Activated B cell treated with CpG ODN at 0.5 μM for 24 hours (primary cell): ENCODE results near the gene SYT6. TPM values are rescaled to one million over a fixed set of nuclear protein-coding genes. Genes with fewer than 3 reads are reported as not detected.

ENCODE experiments used
- ATAC-seq: fragments of 200-7000 bp; cut with Tn5 transposase; one replicate; pipeline ENCODE4 v1.10.0; 2021; ENCODE audit warnings: low read depth, mild to moderate bottlenecking, moderate library complexity
- CTCF ChIA-PET: fragments of 350-600 bp; sonication (Branson Sonifier 250); formaldehyde crosslinking; loops from one replicate; lab custom pipeline; 2021; ENCODE audit warnings: antibody characterized with exemption; lab: Charles Lee
- POLR2A ChIA-PET: fragments of 350-600 bp; sonication (Branson Sonifier 250); formaldehyde crosslinking; loops from one replicate; lab custom pipeline; 2021; ENCODE audit warnings: antibody characterized with exemption; lab: Charles Lee
- DNase-seq: peaks from one replicate; pipeline ENCODE4 v3.0.0; 2022
- H3K27ac Mint-ChIP-seq: one replicate; pipeline ENCODE4 v1.8.0; 2020; ENCODE audit warnings: mixed read lengths
- H3K27me3 Mint-ChIP-seq: one replicate; pipeline ENCODE4 v1.8.0; 2021; ENCODE audit warnings: mixed read lengths
- H3K36me3 Mint-ChIP-seq: one replicate; pipeline ENCODE4 v1.8.0; 2021; ENCODE audit warnings: low read depth, mixed read lengths
- H3K4me1 Mint-ChIP-seq: one replicate; pipeline ENCODE4 v1.8.0; 2021; ENCODE audit warnings: mixed read lengths
- H3K4me3 Mint-ChIP-seq: one replicate; pipeline ENCODE4 v1.8.0; 2020; ENCODE audit warnings: mild to moderate bottlenecking, mixed read lengths
- H3K9me3 Mint-ChIP-seq: one replicate; pipeline ENCODE4 v1.8.0; 2020; ENCODE audit warnings: mixed read lengths
- intact Hi-C: fragments of 100-400 bp; cut with micrococcal nuclease; formaldehyde crosslinking; loops from one replicate; pipeline ENCODE4 v1.15.1; 2024
- total RNA-seq: library from RNA; stranded (reverse); gene quantifications from 2 replicates; pipeline ENCODE4 v1.2.3, GENCODE V29; 2022
- TF ChIP-seq, protein P1 (sequence below): fragments of 200-600 bp; IDR thresholded peaks from one replicate; pipeline ENCODE4 v1.8.0; 2022; ENCODE audit warnings: antibody characterized with exemption, mild to moderate bottlenecking

The SYT6 gene
- total RNA-seq, 1 donor from 2014 or later = not detected

DNA sequence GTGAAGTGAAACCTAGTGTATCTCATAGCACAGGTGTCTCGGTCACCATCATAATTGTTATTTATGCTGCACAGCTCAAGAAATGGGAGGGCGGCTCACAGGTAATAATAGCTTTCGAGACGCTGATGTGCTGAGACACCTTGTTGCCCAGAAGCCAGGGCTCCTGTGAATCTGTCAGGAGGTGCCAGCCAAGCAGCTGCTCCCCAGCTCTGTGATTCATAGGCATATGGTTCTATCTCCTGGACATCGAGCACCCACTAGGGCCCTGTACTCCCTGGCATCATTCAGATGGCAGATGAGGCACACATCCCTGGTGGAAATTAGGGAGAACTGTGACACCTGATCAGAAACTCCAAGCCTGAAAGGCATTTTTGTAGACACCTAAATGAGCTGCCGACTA, 53.5 kb downstream of the SYT6 start:
- H3K27me3 Mint-ChIP-seq = peaks cover 4% of the 10 kb centered on the region
- H3K4me1 Mint-ChIP-seq = no peaks in the 10 kb centered on the region
- H3K27ac Mint-ChIP-seq = no peak overlapping the region
- no peak for DNase-seq
- intact Hi-C loops = no loop called here
- no peaks in the 10 kb centered on the region for H3K36me3 Mint-ChIP-seq
- no peak for ATAC-seq
- H3K4me3 Mint-ChIP-seq = no peak overlapping the region
- TF ChIP-seq, protein P1, sequence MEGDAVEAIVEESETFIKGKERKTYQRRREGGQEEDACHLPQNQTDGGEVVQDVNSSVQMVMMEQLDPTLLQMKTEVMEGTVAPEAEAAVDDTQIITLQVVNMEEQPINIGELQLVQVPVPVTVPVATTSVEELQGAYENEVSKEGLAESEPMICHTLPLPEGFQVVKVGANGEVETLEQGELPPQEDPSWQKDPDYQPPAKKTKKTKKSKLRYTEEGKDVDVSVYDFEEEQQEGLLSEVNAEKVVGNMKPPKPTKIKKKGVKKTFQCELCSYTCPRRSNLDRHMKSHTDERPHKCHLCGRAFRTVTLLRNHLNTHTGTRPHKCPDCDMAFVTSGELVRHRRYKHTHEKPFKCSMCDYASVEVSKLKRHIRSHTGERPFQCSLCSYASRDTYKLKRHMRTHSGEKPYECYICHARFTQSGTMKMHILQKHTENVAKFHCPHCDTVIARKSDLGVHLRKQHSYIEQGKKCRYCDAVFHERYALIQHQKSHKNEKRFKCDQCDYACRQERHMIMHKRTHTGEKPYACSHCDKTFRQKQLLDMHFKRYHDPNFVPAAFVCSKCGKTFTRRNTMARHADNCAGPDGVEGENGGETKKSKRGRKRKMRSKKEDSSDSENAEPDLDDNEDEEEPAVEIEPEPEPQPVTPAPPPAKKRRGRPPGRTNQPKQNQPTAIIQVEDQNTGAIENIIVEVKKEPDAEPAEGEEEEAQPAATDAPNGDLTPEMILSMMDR = no peak
- POLR2A ChIA-PET = no interaction called here
- CTCF ChIA-PET = no interaction called here
- H3K9me3 Mint-ChIP-seq = no peaks in the 10 kb centered on the region

DNA sequence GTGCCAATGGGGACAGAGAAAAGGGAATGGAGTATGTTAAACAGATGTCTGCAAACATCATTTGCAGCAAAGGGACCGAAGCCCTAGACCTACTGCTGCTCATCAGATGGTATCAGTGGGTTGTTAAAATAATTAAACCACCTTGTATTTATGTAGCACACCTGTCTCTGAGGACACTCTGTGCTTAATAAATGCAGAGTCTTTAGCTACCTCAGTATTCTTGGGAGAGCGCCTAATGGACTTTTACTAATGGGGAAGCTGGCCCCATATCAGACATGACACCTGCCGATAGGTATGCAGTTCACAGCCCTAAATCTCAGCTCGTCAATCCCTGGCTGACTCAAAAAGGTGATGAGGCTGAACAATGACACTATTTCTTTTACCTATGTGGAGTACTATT, 54.4 kb downstream of the SYT6 start:
- intact Hi-C loops = no loop called here
- H3K9me3 Mint-ChIP-seq = no peaks in the 10 kb centered on the region
- no peak overlapping the region for H3K27ac Mint-ChIP-seq
- H3K36me3 Mint-ChIP-seq = no peaks in the 10 kb centered on the region
- no peak overlapping the region for H3K4me3 Mint-ChIP-seq
- ChIA-PET POLR2A (no interaction called here), CTCF (no interaction called here)
- ATAC-seq (no peak), DNase-seq (no peak)
- TF ChIP-seq, protein P1 = no peak
- H3K27me3 Mint-ChIP-seq = peaks cover 4% of the 10 kb centered on the region
- H3K4me1 Mint-ChIP-seq = no peaks in the 10 kb centered on the region

DNA sequence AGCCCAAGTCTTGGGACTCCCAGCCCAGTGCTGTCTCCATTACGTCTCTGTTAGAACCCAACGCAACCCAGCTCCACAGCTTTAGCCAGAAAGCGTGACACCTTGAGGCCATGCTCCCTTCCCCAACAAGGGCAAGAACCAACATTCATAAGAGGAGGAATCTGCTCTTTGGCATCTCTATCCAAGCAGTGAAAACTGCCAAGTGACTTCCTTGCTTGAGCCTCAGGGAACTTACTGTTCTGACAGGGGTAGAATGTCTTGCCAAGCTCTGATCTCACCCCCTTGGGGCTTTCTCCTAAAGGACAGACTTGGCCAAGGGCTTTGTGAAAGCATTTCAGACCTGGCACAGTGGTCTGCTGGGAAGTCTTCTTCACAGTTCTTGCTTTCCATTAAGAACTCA, 56.6 kb downstream of the SYT6 start:
- H3K27me3 Mint-ChIP-seq = peaks cover 6% of the 10 kb centered on the region
- TF ChIP-seq, protein P1 = no peak
- H3K9me3 Mint-ChIP-seq = no peaks in the 10 kb centered on the region
- intact Hi-C loops = no loop called here
- no peaks in the 10 kb centered on the region for H3K36me3 Mint-ChIP-seq
- H3K4me1 Mint-ChIP-seq = no peaks in the 10 kb centered on the region
- H3K27ac Mint-ChIP-seq = no peak overlapping the region
- DNase-seq = no peak
- no peak for ATAC-seq
- ChIA-PET POLR2A (no interaction called here), CTCF (no interaction called here)
- H3K4me3 Mint-ChIP-seq = no peak overlapping the region

DNA sequence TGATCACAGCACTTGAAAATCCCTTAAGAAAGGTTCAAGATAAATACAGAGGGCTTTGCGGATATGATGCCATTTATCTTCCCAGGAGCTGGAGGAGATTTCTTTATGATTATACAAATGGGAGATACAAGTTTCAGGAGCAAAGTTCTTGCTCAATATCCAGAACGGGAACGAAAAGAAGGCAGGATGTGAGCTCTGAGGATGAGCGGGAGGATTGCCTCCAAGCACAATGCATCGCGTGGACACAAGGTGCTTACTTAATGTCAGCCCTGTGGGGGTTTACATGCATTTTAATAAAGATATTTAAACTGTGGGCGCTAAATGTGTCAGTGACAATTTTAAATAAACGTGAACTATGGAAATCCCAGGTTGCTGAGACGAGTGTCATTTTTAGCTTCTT, 59.0 kb downstream of the SYT6 start:
- intact Hi-C loops = no loop called here
- ChIA-PET POLR2A (no interaction called here), CTCF (no interaction called here)
- H3K9me3 Mint-ChIP-seq = no peaks in the 10 kb centered on the region
- no peak overlapping the region for H3K4me3 Mint-ChIP-seq
- DNase-seq (no peak), ATAC-seq (no peak)
- peaks cover 11% of the 10 kb centered on the region for H3K27me3 Mint-ChIP-seq
- TF ChIP-seq, protein P1 = no peak
- H3K4me1 Mint-ChIP-seq = no peaks in the 10 kb centered on the region
- H3K27ac Mint-ChIP-seq = no peak overlapping the region
- no peaks in the 10 kb centered on the region for H3K36me3 Mint-ChIP-seq

DNA sequence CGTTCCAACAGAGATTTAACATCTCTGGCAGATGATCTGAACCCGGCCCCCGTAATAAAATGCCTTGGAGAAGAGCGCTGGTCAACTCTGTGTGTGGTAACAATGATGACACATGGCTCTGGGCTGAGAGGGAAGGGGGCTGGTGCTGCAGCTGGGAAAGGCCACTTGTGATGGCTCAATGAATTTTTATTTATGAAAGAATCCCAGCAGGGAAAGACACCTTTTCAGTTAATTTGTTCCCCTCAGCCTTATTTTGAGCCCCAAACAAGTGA, 59.4 kb downstream of the SYT6 start:
- Mint-ChIP-seq H3K36me3 (no peaks in the 10 kb centered on the region), H3K27me3 (peaks cover 11% of the 10 kb centered on the region), H3K4me3 (no peak overlapping the region), H3K27ac (no peak overlapping the region), H3K9me3 (no peaks in the 10 kb centered on the region), H3K4me1 (no peaks in the 10 kb centered on the region)
- ATAC-seq (no peak), DNase-seq (no peak)
- intact Hi-C loops = no loop called here
- ChIA-PET CTCF (no interaction called here), POLR2A (no interaction called here)
- TF ChIP-seq, protein P1 = no peak
